ENCODE data around the gene AKAIN1. TPM values are rescaled to one million over a fixed set of nuclear protein-coding genes. Genes with fewer than 3 reads are reported as not detected.

Gene AKAIN1
- total and polyA plus RNA-seq, 2 experiments from 2014 or later, result not detected

GRCh38 chr18:5137261-5137660 is 59.8 kb downstream of the AKAIN1 start:
- TF ChIP-seq CREB1 (CRISPR knock-in tag; IDR thresholded peaks at IDR 0.05; ENCODE audit: low read depth) (no peak), CTCF (conservative IDR thresholded peaks at IDR 0.05; ENCODE audit: low read depth in 2 of 2) (no peak), REST (IDR thresholded peaks at IDR 0.05; ENCODE audit: unreplicated experiment) (no peak), EZH2phosphoT487 (IDR thresholded peaks at IDR 0.05; ENCODE audit: unreplicated experiment) (no peak), ZNF331 (CRISPR knock-in tag; IDR thresholded peaks at IDR 0.05; ENCODE audit: low read depth) (no peak), ZNF462 (CRISPR knock-in tag; IDR thresholded peaks at IDR 0.05) (no peak), POLR2AphosphoS5 (IDR thresholded peaks at IDR 0.05; ENCODE audit: low read depth) (no peak), NANOG (IDR thresholded peaks at IDR 0.05; ENCODE audit: borderline replicate concordance) (no peak), ETS1 (IDR thresholded peaks at IDR 0.05) (no peak), ZNF114 (CRISPR knock-in tag; IDR thresholded peaks at IDR 0.05) (no peak)
- H3K4me3 Mint-ChIP-seq, result no peak overlapping the region
- Histone ChIP-seq H3K4me2 (no peak overlapping the region), H3K27ac (ENCODE audit: low read depth) (no peak overlapping the region), H3F3A (replicated peaks; ENCODE audit: low read depth) (no peaks in the 10 kb centered on the region), H3K27me3 (ENCODE audit: insufficient read depth) (no peaks in the 10 kb centered on the region), H3K4me3 (no peak overlapping the region), H4K20me1 (replicated peaks; ENCODE audit: insufficient read depth) (no peaks in the 10 kb centered on the region), H3K9me2 (ENCODE audit: insufficient read depth) (no peaks in the 10 kb centered on the region), H3K36me3 (ENCODE audit: insufficient read depth) (no peaks in the 10 kb centered on the region), H2AFZ (no peak overlapping the region), H3K79me2 (replicated peaks; ENCODE audit: insufficient read depth) (no peaks in the 10 kb centered on the region), H3K4me1 (ENCODE audit: insufficient read depth) (no peaks in the 10 kb centered on the region)
- no peaks in the 10 kb centered on the region for H3K36me3 Mint-ChIP-seq (ENCODE audit: low read depth)
- H3K9me3 Mint-ChIP-seq, result peaks cover 4% of the 10 kb centered on the region; the same call in 1 of the 3 replicates
- H3K27ac Mint-ChIP-seq, result no peak overlapping the region
- DNase-seq (ENCODE audit: low spot score) (no peak), ATAC-seq (no peak)
- peaks cover 2% of the 10 kb centered on the region for H3K27me3 Mint-ChIP-seq (ENCODE audit: insufficient read depth, low read depth, poor library complexity)
- H3K4me1 Mint-ChIP-seq, result no peaks in the 10 kb centered on the region

Data from GM23338 (cell line).